SU-DHL-6 (cell line): Measurements from ENCODE around the gene NTRK2.

Experiments used
- EZH2phosphoT487 ChIP-seq: fragments of 200-600 bp; sonication (generic), shearing (Covaris generic); conservative IDR thresholded peaks from 2 replicates; pipeline ENCODE4 v1.6.1; 2018; ENCODE audit warnings: mild to moderate bottlenecking, antibody characterized with exemption, low read length, moderate library complexity, mixed read lengths
- TF ChIP-seq, protein P1 (sequence below): fragments of 200-600 bp; sonication (generic); IDR thresholded peaks from one replicate; pipeline ENCODE4 v1.5.1; 2017; ENCODE audit warnings: antibody characterized with exemption, mild to moderate bottlenecking, low read length, moderate library complexity; ENCODE audit not compliant: insufficient read depth, poor library complexity, severe bottlenecking

DNA sequence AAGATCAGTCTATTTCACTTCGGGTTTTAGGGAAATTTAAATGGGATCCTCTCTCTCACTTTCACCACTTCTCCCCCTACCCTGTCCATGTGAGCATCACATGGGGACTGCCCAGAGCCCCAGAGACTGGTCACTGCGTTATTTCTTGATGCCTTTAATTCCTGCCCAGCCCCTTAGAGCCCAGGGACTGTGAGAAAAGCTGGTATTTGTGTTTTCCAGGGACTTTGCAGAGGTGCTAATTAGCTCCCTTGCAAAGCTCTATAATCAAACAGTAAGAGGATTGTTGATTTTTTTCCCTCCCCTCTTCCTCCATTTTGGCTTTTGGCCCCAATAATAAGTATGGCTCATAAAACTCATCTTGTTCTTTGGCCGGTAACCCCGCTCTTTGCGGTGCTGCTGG, 35.6 kb downstream of the NTRK2 start:
- TF ChIP-seq, protein P1, sequence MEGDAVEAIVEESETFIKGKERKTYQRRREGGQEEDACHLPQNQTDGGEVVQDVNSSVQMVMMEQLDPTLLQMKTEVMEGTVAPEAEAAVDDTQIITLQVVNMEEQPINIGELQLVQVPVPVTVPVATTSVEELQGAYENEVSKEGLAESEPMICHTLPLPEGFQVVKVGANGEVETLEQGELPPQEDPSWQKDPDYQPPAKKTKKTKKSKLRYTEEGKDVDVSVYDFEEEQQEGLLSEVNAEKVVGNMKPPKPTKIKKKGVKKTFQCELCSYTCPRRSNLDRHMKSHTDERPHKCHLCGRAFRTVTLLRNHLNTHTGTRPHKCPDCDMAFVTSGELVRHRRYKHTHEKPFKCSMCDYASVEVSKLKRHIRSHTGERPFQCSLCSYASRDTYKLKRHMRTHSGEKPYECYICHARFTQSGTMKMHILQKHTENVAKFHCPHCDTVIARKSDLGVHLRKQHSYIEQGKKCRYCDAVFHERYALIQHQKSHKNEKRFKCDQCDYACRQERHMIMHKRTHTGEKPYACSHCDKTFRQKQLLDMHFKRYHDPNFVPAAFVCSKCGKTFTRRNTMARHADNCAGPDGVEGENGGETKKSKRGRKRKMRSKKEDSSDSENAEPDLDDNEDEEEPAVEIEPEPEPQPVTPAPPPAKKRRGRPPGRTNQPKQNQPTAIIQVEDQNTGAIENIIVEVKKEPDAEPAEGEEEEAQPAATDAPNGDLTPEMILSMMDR, result no peak
- no peak for TF ChIP-seq EZH2phosphoT487
